Lower leg skin (tissue), 3 donors: ENCODE data around the gene TNFRSF17.

Source experiments
- POLR2A ChIP-seq, 2 donors: fragments of 450-650 bp; IDR thresholded peaks; one replicate each; pipeline ENCODE4 v1.6.1; 2016 to 2017; ENCODE audit warnings: antibody characterized with exemption in 2 of 2, mild to moderate bottlenecking in 1 of 2, moderate library complexity in 1 of 2
- TF ChIP-seq, protein P1 (sequence below), 3 donors: fragments of 450-650 bp; IDR thresholded peaks; one replicate each; pipeline ENCODE4 v1.5.1; 2016; ENCODE audit warnings: antibody characterized with exemption in 3 of 3, mild to moderate bottlenecking in 3 of 3, moderate library complexity in 2 of 3

DNA sequence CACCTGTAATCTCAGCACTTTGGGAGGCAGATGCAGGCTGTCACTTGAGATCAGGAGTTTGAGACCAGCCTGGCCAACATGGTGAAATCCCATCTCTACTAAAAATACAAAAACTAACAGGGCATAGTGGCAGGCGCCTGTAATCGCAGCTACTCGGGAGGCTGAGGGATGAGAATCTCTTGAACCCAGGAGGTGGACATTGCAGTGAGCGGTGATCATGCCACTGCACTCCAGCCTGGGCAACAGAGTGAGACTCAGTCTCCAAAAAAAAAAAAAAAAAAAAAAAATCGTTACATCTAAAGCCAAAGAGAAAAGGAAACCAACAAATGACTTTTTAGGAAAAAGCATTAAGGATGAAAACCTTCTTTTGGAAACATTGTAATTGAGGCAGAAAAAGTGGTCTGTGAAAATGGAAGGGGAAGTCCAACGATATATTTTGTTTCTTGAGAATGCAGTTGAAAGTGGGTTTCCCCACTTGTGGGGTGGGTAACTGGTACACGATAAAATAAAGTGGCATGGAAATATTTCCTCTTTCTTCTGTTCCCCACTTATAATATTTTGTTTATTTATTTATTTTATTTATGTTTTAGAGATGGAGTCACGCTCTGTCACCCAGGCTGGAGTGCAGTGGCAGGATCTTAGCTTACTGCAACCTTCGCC lies 14.1 kb downstream of the TNFRSF17 start:
- TF ChIP-seq, protein P1, sequence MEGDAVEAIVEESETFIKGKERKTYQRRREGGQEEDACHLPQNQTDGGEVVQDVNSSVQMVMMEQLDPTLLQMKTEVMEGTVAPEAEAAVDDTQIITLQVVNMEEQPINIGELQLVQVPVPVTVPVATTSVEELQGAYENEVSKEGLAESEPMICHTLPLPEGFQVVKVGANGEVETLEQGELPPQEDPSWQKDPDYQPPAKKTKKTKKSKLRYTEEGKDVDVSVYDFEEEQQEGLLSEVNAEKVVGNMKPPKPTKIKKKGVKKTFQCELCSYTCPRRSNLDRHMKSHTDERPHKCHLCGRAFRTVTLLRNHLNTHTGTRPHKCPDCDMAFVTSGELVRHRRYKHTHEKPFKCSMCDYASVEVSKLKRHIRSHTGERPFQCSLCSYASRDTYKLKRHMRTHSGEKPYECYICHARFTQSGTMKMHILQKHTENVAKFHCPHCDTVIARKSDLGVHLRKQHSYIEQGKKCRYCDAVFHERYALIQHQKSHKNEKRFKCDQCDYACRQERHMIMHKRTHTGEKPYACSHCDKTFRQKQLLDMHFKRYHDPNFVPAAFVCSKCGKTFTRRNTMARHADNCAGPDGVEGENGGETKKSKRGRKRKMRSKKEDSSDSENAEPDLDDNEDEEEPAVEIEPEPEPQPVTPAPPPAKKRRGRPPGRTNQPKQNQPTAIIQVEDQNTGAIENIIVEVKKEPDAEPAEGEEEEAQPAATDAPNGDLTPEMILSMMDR (IDR thresholded peaks at IDR 0.05), result no peak
- no peak for TF ChIP-seq POLR2A (IDR thresholded peaks at IDR 0.05)
